ENCODE results near the gene SLC31A2.

SLC31A2 gene

GRCh38 chr9:113186137-113186755 is 35.4 kb downstream of the SLC31A2 start:
- Histone ChIP-seq H3K4me2 (peak overlapping the region in 4 of 11 experiments; percentile 82 to 98 (median 95); a peak in 7 of 22 replicates), H3K27me3 (no peaks in the 10 kb centered on the region), H3K4me3 (peak overlapping the region in 3 of 10 experiments; percentile 56 to 70 (median 63); a peak in 6 of 20 replicates), H3K9me3 (replicated peaks in 1 of 11) (no peaks in the 10 kb centered on the region), H3K4me1 (peaks cover 0 to 75% (median 22%) of the 10 kb centered on the region in 10 experiments; a peak in 15 of 20 replicates), H4K20me1 (no peaks in the 10 kb centered on the region; a peak in 2 of 22 replicates), H3K36me3 (peaks cover 80 to 95% (median 93%) of the 10 kb centered on the region in 11 experiments), H3K27ac (peak overlapping the region in 8 of 11 experiments; percentile 59 to 97 (median 88); a peak in 15 of 22 replicates), H3K9ac (peak overlapping the region in 5 of 11 experiments; percentile 1 to 90 (median 79); a peak in 5 of 22 replicates)
- TF ChIP-seq Cebpa-rat (IDR thresholded peaks at IDR 0.05): no peak

DNA sequence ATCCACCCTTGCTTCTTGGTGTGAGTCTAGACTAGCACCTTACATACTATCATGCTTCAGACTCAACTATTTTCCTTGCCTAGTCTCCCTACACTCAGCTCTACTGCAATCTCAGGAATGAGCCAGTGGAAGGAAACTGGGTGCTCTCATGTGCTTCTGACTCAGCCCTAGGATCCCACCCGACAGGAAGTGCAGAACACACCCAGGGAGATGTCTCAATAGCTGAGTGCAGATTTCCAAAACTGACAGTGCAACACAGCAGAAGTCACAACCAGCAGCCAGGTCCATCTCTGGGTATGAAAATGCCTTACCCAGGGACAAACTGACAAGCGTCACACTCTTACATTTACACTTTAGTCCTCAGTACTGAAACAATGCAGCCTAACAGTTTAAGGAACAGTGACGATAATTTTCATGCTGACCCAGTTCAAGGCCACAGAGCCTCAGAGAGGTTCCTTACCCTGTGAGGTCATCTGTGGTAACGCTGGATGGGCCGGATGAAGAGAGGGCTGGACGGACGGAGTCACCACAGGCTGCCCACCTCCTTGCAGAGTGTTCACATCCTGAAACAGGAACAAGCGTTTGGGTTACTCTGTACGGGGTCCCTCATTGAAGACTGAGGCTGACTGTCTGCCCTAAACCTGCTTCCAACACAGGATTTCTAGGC is 37.3 kb downstream of the SLC31A2 start:
- H3K4me2 ChIP-seq: peak overlapping the region in 9 of 11 experiments; percentile 2 to 98 (median 82); a peak in 17 of 22 replicates
- H3K4me1 ChIP-seq: peaks cover 0 to 84% (median 22%) of the 10 kb centered on the region in 10 experiments; a peak in 15 of 20 replicates
- TF ChIP-seq Cebpa-rat (IDR thresholded peaks at IDR 0.05): peak in 8 of 11 experiments; percentile 41 to 92 (median 78); a peak in 13 of 22 replicates
- H3K27me3 ChIP-seq: no peaks in the 10 kb centered on the region
- H3K9ac ChIP-seq: peak overlapping the region in 8 of 11 experiments; percentile 44 to 90 (median 76); a peak in 16 of 22 replicates
- H4K20me1 ChIP-seq: peaks cover 0 to 14% (median 0%) of the 10 kb centered on the region in 11 experiments; a peak in 3 of 22 replicates
- no peaks in the 10 kb centered on the region for H3K9me3 ChIP-seq (replicated peaks in 1 of 11)
- H3K27ac ChIP-seq: peak overlapping the region in 10 of 11 experiments; percentile 44 to 97 (median 84); a peak in 18 of 22 replicates
- peaks cover 78 to 95% (median 92%) of the 10 kb centered on the region in 11 experiments for H3K36me3 ChIP-seq
- peak overlapping the region in 6 of 10 experiments; percentile 3 to 70 (median 60); a peak in 9 of 20 replicates for H3K4me3 ChIP-seq

DNA sequence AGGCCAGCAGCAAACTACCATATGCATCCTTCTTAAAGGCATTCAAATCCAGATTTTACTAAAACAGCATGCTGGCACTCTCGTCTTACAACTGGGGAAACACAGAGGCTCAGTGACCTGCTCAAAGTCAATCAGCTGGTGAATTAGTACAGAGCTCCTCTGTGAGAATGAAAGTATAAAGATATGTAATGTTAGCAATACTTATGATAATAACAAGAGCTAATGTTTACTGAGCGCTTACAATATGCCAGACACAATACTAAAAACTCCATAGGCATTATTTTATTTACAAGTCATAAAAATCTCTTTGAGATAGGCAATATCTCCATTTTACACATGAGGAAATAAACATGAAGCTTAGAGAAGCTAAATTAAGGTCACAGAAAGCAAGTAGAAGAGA is 41.6 kb downstream of the SLC31A2 start:
- Histone ChIP-seq H3K9ac (peak overlapping the region in 2 of 11 experiments; percentile 51 to 52; a peak in 2 of 22 replicates), H3K4me3 (peak overlapping the region in 2 of 10 experiments; percentile 24 to 26; a peak in 2 of 20 replicates), H3K36me3 (peaks cover 72 to 95% (median 80%) of the 10 kb centered on the region in 11 experiments), H3K4me1 (peaks cover 0 to 67% (median 16%) of the 10 kb centered on the region in 10 experiments; a peak in 15 of 20 replicates), H4K20me1 (peaks cover 0 to 49% (median 0%) of the 10 kb centered on the region in 11 experiments; a peak in 5 of 22 replicates), H3K27me3 (no peaks in the 10 kb centered on the region), H3K27ac (peak overlapping the region in 2 of 11 experiments; percentile 6; a peak in 2 of 22 replicates), H3K4me2 (peak overlapping the region in 3 of 11 experiments; percentile 17 to 98 (median 86); a peak in 5 of 22 replicates), H3K9me3 (replicated peaks in 1 of 11) (no peaks in the 10 kb centered on the region)
- no peak for TF ChIP-seq Cebpa-rat (IDR thresholded peaks at IDR 0.05)

GRCh38 chr9:113199683-113200329 is 49.0 kb downstream of the SLC31A2 start:
- H3K4me3 ChIP-seq: no peak overlapping the region
- no peak for TF ChIP-seq Cebpa-rat (IDR thresholded peaks at IDR 0.05)
- H3K4me2 ChIP-seq: no peak overlapping the region

GRCh38 chr9:113205432-113205831 is 54.6 kb downstream of the SLC31A2 start:
- H3K4me2 ChIP-seq: peak overlapping the region in 5 of 11 experiments; percentile 20 to 77 (median 67); a peak in 9 of 22 replicates
- H3K9me3 ChIP-seq (replicated peaks in 1 of 11): no peaks in the 10 kb centered on the region
- H4K20me1 ChIP-seq: peaks cover 0 to 24% (median 0%) of the 10 kb centered on the region in 11 experiments; a peak in 7 of 22 replicates
- peaks cover 95 to 100% (median 100%) of the 10 kb centered on the region in 11 experiments for H3K36me3 ChIP-seq
- TF ChIP-seq Cebpa-rat (IDR thresholded peaks at IDR 0.05): no peak
- no peaks in the 10 kb centered on the region for H3K27me3 ChIP-seq
- H3K9ac ChIP-seq: no peak overlapping the region
- H3K4me1 ChIP-seq: peaks cover 0 to 66% (median 14%) of the 10 kb centered on the region in 10 experiments; a peak in 11 of 20 replicates
- peak overlapping the region in 2 of 10 experiments; percentile 26 to 32; a peak in 1 of 20 replicates for H3K4me3 ChIP-seq
- peak overlapping the region in 5 of 11 experiments; percentile 35 to 72 (median 47); a peak in 7 of 22 replicates for H3K27ac ChIP-seq

More at GRCh38 chr9:113199683-113200329, 49.0 kb downstream of the SLC31A2 start:
- no peak overlapping the region for H3K27ac ChIP-seq
- peaks cover 0 to 21% (median 0%) of the 10 kb centered on the region in 10 experiments; a peak in 7 of 20 replicates for H3K4me1 ChIP-seq
- peaks cover 0 to 72% (median 0%) of the 10 kb centered on the region in 11 experiments; a peak in 5 of 22 replicates for H4K20me1 ChIP-seq
- no peaks in the 10 kb centered on the region for H3K27me3 ChIP-seq
- no peak overlapping the region for H3K9ac ChIP-seq
- H3K9me3 ChIP-seq (replicated peaks in 1 of 11): no peaks in the 10 kb centered on the region
- H3K36me3 ChIP-seq: peaks cover 87 to 100% (median 99%) of the 10 kb centered on the region in 11 experiments

- Histone ChIP-seq H3K27me3 (no peaks in the 10 kb centered on the region), H3K4me1 (peaks cover 0 to 71% (median 14%) of the 10 kb centered on the region in 10 experiments; a peak in 11 of 20 replicates), H3K9me3 (replicated peaks in 1 of 11) (no peaks in the 10 kb centered on the region), H3K27ac (peak overlapping the region in 5 of 11 experiments; percentile 35 to 72 (median 47); a peak in 7 of 22 replicates), H3K4me2 (peak overlapping the region in 5 of 11 experiments; percentile 20 to 77 (median 67); a peak in 11 of 22 replicates), H3K36me3 (peaks cover 95 to 100% (median 100%) of the 10 kb centered on the region in 11 experiments), H3K9ac (no peak overlapping the region), H4K20me1 (peaks cover 0 to 25% (median 0%) of the 10 kb centered on the region in 11 experiments; a peak in 8 of 22 replicates), H3K4me3 (peak overlapping the region in 2 of 10 experiments; percentile 26 to 32; a peak in 1 of 20 replicates)
- TF ChIP-seq Cebpa-rat (IDR thresholded peaks at IDR 0.05): peak in 1 of 11 experiments; percentile 9; a peak in 1 of 22 replicates
Observed at GRCh38 chr9:113205861-113206260, 55.1 kb downstream of the SLC31A2 start.

DNA sequence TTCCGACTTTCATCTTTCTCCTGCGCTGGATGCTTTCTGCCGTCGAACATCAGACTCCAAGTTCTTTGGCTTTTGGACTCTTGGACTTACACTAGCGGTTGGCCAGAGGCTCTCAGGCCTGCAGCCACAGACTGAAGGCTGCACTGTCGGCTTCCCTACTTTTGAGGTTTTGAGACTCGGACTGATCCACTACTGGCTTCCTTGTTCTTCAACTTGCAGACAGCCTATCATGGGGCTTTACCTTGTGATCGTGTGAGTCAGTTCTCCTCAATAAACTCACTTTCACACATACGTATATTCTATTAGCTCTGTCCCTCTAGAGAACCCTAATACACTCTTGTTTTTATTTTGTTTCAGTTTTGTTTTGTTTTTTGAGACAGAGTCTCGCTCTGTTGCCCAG is 60.0 kb downstream of the SLC31A2 start:
- peaks cover 0 to 13% (median 0%) of the 10 kb centered on the region in 11 experiments; a peak in 5 of 22 replicates for H3K9me3 ChIP-seq (replicated peaks in 1 of 11)
- H3K27ac ChIP-seq: peak overlapping the region in 3 of 11 experiments; percentile 16 to 74 (median 65); a peak in 5 of 22 replicates
- peak overlapping the region in 2 of 11 experiments; percentile 27; a peak in 2 of 22 replicates for H3K9ac ChIP-seq
- H3K4me2 ChIP-seq: peak overlapping the region in 3 of 11 experiments; percentile 54 to 94 (median 82); a peak in 4 of 22 replicates
- H3K4me3 ChIP-seq: no peak overlapping the region
- H4K20me1 ChIP-seq: peaks cover 0 to 54% (median 17%) of the 10 kb centered on the region in 11 experiments; a peak in 13 of 22 replicates
- TF ChIP-seq Cebpa-rat (IDR thresholded peaks at IDR 0.05): no peak
- H3K27me3 ChIP-seq: no peaks in the 10 kb centered on the region
- H3K4me1 ChIP-seq: peaks cover 0 to 100% (median 11%) of the 10 kb centered on the region in 10 experiments; a peak in 11 of 20 replicates
- peaks cover 84 to 98% (median 93%) of the 10 kb centered on the region in 11 experiments for H3K36me3 ChIP-seq

Measured in BLaER1 treated with 17β-estradiol and CSF1 and Interleukin-3, amounts not matched to agents 10 nM and 100 nM (cell line).